Upper lobe of left lung (tissue), 4 donors: ENCODE data around the gene SASH3.

Experiments used
- CTCF ChIP-seq, 6 experiments: fragments of 450-650 bp in 4 of 6; fragments of 200-600 bp in 2 of 6; sonication (generic) in 2 of 6; IDR thresholded peaks; one replicate each; pipeline ENCODE4 v1.5.1; 2016 to 2019; ENCODE audit warnings: antibody characterized with exemption in 6 of 6
- EP300 ChIP-seq, 4 donors: sonication (generic); formaldehyde crosslinking; IDR thresholded peaks; one replicate each; pipeline ENCODE4 v1.5.1; 2017; ENCODE audit warnings: antibody characterized with exemption in 4 of 4, control low read depth in 2 of 4
- POLR2A ChIP-seq, 4 donors: fragments of 450-650 bp; IDR thresholded peaks; one replicate each; pipeline ENCODE4 v1.5.1; 2016 to 2017; ENCODE audit warnings: antibody characterized with exemption in 4 of 4, mild to moderate bottlenecking in 2 of 4

- TF ChIP-seq CTCF (IDR thresholded peaks at IDR 0.05) (no peak), POLR2A (IDR thresholded peaks at IDR 0.05) (no peak), EP300 (IDR thresholded peaks at IDR 0.05) (no peak)
Measured at GRCh38 chrX:129782706-129783105, 3.0 kb downstream of the SASH3 start.
